GM10248 (cell line): ENCODE measurements around the gene UCMA.
"Not testable (repeated sequence)": the region's sequence is repeated elsewhere in the genome, so short reads cannot be mapped to it uniquely, and the experiment has no call there.

Experiments used
- CTCF ChIA-PET: fragments of 300-600 bp; sonication (Branson Sonifier 250); formaldehyde crosslinking; extraction: SDS; loops from one replicate; lab custom pipeline; 2021; ENCODE audit warnings: antibody characterized with exemption; lab: Yijun Ruan, JAX
- POLR2A ChIA-PET: fragments of 350-650 bp; sonication (Branson Sonifier 250); formaldehyde crosslinking; extraction: SDS; loops from one replicate; lab custom pipeline; 2020; ENCODE audit warnings: antibody characterized with exemption; lab: Yijun Ruan, JAX
- DNase-seq: peaks from one replicate; pipeline ENCODE4 v3.0.0; 2012; ENCODE audit errors: extremely low spot score
- CTCF ChIP-seq: IDR thresholded peaks from 2 replicates; pipeline ENCODE4 v1.5.1; 2012; ENCODE audit warnings: mild to moderate bottlenecking, low read depth; ENCODE audit errors: extremely low read depth, missing control alignments, control extremely low read depth

The UCMA gene

GRCh38 chr10:13234172-13234571 lies at the start of gene UCMA:
Gene UCMA (minus strand): TSS chr10:13234374. CDS start chr10:13234258, 116 bp downstream.
- POLR2A ChIA-PET: no interaction called here
- CTCF ChIA-PET: no interaction called here
- DNase-seq: peak; percentile 6
- no peak for TF ChIP-seq CTCF

- POLR2A ChIA-PET, DNase-seq: not testable (repeated sequence)
- CTCF ChIA-PET: interaction anchor here (1.0 to 1.3 kb wide), 2 partner anchors 9 to 20 kb away, joined by 3 read pairs; no protein-coding TSS in a partner anchor
Observed at GRCh38 chr10:13282348-13282747, 48.2 kb upstream of the UCMA start.

- no peak for DNase-seq
Observed at GRCh38 chr10:13276749-13277365, 42.7 kb upstream of the UCMA start.

GRCh38 chr10:13276146-13276545 lies 42.0 kb upstream of the UCMA start:
- DNase-seq, POLR2A ChIA-PET, CTCF ChIA-PET: not testable (repeated sequence)

More at GRCh38 chr10:13276749-13277365, 42.7 kb upstream of the UCMA start:
- ChIA-PET CTCF (no interaction called here), POLR2A (no interaction called here)
- TF ChIP-seq CTCF: no peak

GRCh38 chr10:13272164-13272571 lies 38.0 kb upstream of the UCMA start:
- ChIA-PET POLR2A (no interaction called here), CTCF (interaction anchor here (0.7 to 4.1 kb wide), 8 partner anchors 12 to 79 kb away, joined by 3 to 27 read pairs (median 4); partner anchors contain the start of gene PHYH)
- no peak for DNase-seq
- TF ChIP-seq CTCF: no peak

- CTCF ChIA-PET: interaction anchor here (0.7 to 4.1 kb wide), 8 partner anchors 13 to 80 kb away, joined by 3 to 27 read pairs (median 4); partner anchors contain the start of gene PHYH
- TF ChIP-seq CTCF: peak; percentile 52
- DNase-seq: peak; percentile 73
- POLR2A ChIA-PET: no interaction called here
Observed at GRCh38 chr10:13271552-13272163, 37.5 kb upstream of the UCMA start.

- TF ChIP-seq CTCF: no peak
- ChIA-PET POLR2A (no interaction called here), CTCF (interaction anchor here (1.3 to 4.1 kb wide), 3 partner anchors 20 to 82 kb away, joined by 3 to 27 read pairs (median 4); no protein-coding TSS in a partner anchor)
- DNase-seq: no peak
Observed at GRCh38 chr10:13270877-13271551, 36.8 kb upstream of the UCMA start.
